Measurements from ENCODE around the gene KCNK18.
"Not testable (repeated sequence)": the region's sequence is repeated elsewhere in the genome, so short reads cannot be mapped to it uniquely, and the experiment has no call there.

Gene KCNK18

DNA sequence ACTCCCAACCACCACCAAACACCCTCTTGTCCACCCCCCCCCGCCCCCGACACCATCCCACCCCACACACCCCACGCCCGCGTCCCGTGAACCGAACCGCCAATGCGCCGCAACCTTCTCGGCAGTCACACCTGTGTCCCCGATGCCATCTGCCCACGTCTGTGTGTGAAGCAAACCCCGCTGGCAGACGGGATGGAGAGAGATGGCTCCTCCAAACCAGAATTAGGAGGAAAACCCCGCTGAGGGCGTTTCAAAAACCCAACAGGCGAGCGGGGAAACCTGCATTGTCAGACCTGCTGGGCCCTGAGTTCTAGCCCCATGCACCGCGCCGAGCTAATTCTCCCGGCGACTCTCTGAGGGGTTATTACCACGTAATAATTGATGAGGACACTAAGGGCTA lies 28.6 kb upstream of the KCNK18 start:
- no peak overlapping the region for H3K27ac ChIP-seq

DNA sequence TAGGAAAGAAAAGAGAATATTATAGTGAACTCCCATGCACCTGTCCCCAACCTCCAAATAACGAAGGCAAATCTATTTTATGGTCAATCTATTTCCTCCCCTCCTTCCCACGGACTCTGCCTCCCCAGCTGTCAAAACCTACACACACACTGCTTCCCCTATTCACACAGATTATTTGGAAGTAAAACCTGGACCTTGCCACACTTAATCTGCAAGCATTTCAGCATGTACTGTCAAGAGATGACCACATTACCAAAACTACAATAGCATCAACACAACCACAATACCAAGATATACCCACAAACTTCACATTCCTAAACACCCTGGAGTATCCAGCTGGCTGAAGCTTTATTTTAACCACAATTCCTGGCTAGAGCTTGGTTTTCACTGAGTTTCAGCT lies 27.8 kb upstream of the KCNK18 start:
- H3K27ac ChIP-seq = no peak overlapping the region
- H3K4me3 ChIP-seq = no peak overlapping the region

More for the DNA sequence above, 28.6 kb upstream of the KCNK18 start:
- H3K4me3 ChIP-seq = no peak overlapping the region

- Histone ChIP-seq H3K27ac (no peak overlapping the region), H3K4me3 (no peak overlapping the region)
These were observed 27.0 kb upstream of the KCNK18 start for GRCh38 chr10:117170244-117170643.

DNA sequence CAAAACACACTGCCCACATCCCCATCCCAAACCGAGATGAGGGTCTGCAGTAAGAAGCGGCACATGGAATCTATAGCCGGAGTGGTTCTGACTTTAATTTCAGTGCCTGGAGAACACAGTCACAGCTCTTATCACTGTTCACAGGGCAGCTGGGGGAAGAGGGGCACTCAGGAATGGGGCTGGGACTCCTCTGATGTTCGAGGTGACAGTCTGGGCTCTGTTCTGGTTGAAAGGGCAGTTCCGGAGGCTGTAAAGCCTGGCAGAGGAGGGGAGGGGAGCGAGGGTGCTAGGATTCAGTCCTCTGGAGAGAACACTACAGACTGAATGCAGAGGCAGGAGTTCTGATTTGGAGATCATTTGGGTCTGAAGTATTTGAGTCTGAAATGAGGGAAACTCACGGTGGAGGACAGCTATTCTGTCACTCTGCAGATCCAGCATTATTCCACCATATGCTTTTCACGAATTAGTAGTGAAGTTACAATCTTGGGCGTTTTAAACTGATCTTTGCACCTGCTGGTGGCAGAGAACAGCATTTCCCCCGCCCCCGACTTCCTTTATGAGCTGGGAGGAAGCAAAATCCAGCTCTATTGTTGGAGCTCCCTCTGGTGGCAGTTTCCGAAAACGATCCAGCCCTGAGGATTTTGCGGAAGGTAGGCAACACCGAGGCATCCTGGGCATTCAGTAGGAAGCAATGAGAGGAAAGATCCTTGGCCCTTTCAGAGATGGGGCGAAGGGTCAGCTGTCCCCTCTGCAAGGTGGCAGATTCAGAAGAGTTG lies 22.7 kb upstream of the KCNK18 start:
- no peak overlapping the region for H3K27ac ChIP-seq
- H3K4me3 ChIP-seq = peak overlapping the region; percentile 6 to 37 (median 24)

DNA sequence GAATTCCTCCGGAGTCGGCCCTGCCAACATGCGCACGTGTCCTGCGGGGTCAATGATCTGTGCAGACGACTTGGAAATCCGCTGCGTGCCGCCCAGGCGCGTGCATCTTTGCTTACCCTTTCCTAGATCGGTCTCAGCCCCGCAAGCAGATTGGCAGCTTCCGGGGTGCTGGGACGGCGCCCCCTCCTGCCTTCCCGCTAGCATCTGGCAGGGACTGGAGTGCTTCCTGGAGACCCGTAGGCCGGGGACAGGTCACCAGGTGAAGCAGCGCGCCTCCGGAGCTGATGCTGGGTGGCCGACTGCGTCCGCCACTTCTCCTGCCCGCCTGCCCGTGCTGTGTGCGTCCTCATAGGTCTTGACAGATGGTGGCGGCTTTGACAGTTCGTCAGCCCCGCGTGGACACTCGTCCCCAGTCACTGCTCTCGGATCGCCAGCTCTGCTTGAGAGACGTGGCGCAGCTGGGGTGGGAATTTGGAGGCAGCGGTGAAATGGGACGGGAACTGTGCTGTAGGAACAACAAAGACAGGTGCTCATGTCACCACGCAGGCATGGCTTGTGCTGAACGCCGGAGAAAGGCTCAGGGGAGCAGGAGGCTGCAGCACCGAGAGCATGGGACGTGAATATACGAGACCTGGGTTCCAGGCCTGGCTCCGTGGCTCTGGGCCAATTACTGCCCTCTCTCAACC lies 21.9 kb upstream of the KCNK18 start:
- Histone ChIP-seq H3K4me3 (peak overlapping the region; percentile 6 to 37 (median 24)), H3K27ac (peak overlapping the region in 1 of 21 experiments; percentile 17)

GRCh38 chr10:117175901-117176534 lies 21.3 kb upstream of the KCNK18 start:
- no peak overlapping the region for H3K27ac ChIP-seq
- H3K4me3 ChIP-seq = peak overlapping the region in 6 of 7 experiments; percentile 6 to 37 (median 26)

GRCh38 chr10:117178190-117178589 lies 19.1 kb upstream of the KCNK18 start:
- Histone ChIP-seq H3K27ac (no peak overlapping the region), H3K4me3 (no peak overlapping the region)

GRCh38 chr10:117184296-117184695 lies 13.0 kb upstream of the KCNK18 start:
- Histone ChIP-seq H3K27ac (no peak overlapping the region), H3K4me3 (no peak overlapping the region)

DNA sequence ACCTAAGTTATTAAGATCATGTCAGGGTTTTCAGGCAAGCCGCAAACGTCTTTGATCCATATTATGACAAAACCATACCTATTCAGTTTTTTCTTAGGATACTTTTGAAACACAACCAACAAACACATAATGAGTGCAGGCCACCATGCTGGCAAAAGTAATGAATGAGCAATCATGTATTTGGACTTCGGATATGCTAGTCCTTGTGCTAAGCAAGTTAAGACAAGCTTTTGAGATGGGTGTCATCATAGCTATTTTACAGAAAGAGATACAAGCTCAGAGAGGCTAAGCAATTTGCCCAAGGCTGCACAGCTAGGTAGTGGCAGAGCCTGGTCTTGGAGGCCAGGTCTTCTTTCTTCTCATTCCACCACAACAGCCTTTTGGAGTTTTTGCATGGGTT lies 12.5 kb upstream of the KCNK18 start:
- H3K4me3 ChIP-seq = no peak overlapping the region
- H3K27ac ChIP-seq = no peak overlapping the region

DNA sequence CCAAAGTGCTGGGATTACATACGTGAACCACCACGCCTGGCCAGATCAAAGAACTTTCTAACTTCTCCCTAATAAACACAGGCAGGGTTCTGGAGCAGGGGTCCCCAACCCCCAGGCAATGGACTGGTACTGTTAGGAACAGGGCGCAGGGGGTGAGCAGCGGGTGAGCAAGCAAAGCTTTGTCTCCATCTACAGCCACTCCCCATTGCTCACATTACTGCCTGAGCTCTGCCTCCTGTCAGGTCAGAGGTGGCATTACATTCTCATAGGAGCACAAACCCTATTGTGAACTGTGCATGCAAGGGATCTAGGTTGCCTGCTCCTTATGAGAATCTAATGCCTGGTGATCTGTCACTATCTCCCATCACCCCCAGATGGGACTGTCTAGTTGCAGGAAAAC lies 11.5 kb upstream of the KCNK18 start:
- not testable (repeated sequence) for H3K4me3 ChIP-seq, H3K27ac ChIP-seq

DNA sequence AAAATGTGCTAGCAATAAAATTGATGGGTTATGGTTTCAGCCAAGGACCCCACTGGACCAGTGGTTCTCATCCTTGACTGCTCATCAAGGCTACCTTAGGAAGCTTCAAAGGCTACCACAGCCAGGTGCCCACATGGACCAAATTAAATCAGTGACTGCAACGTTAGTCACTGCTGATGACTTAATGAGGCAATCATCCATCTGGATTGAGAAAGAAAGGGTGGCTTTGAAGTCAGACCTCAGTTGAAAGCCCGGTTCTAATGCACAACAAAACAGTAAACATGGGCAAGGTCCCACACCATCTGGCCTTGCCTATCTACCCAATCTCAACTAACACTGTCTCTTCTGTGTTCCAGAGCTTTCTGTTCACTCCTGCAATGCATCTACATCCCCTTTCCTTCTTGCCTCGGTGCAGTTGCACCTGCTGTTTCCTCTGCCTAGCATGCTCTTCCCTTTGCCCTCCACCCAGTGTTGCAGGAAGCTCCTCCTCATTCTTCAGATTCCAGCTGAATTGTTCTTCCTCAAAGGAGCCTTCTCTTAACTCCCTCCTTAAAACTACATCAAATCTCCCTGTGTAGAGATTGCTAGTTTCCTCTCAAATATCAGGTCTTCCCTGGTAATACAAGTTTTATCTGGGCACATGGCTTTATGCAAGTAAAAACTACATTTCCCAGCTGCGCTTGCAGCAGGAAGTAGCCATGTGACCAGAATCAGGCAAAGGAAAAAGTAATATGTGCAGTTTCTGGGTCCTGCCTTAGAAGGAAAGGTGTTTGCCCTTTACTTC lies 10.3 kb upstream of the KCNK18 start:
- Histone ChIP-seq H3K27ac (no peak overlapping the region), H3K4me3 (no peak overlapping the region)

DNA sequence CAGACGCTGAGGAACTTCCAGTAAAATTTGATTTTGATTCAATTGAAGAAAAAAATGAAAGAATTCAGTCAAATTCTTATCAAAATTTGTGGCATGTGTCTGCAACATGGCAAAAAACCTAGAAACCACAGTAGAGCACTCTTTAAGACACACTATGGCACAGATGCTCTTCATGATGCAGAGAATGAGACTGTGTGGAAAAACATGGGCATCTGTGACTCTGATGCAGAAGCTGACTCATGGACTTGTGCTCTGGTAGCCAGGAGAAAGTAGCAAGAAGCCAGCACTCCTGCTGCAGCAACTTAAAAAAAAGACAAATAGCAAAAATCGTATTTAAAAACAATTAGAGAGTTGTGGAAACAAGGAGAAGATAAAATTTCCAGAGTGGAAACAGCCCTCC lies 8.9 kb upstream of the KCNK18 start:
- Histone ChIP-seq H3K27ac (no peak overlapping the region), H3K4me3 (no peak overlapping the region)

DNA sequence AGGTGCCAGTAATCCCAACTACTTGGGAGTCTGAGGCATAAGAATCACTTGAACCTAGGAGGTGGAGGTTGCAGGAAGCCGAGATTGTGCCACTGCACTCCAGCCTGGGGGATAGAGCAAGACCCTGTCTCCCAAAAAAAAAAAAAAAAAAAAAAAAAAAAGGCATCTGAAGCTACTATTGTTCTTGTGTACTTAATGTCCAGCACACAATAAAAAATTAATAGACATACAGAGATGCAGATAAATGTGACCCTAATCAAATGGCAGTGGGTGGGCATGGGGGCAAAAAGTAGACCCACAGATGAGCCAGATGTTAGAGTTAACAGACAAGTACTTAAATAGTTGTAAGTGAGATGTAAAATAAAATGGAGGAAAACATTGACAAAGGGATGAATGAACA lies 7.7 kb upstream of the KCNK18 start:
- no peak overlapping the region for H3K27ac ChIP-seq
- no peak overlapping the region for H3K4me3 ChIP-seq

DNA sequence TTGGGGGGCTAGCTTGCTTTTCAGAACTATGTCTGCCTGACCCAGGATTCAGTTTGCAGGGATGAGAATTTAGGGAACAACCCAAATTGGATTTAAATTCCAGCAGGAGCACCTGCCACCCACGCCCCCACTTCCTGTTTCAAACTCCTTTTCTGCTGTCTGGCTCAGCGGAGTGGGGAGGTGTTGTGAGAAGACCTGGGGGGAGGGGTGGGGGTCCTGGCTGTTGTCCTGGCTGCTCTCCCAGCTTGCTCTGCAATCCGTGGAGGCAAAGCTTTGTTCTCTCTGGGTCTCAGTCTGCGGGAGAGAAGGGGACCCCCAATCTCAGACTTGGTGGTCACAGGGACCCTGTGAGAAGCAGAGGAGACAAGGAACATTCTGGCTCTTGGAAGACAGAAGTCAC lies 799 bp downstream of the KCNK18 start:
- Histone ChIP-seq H3K27ac (no peak overlapping the region), H3K4me3 (no peak overlapping the region)

- Histone ChIP-seq H3K4me3 (no peak overlapping the region), H3K27ac (no peak overlapping the region)
These were observed 4.5 kb downstream of the KCNK18 start for GRCh38 chr10:117201826-117202225.

DNA sequence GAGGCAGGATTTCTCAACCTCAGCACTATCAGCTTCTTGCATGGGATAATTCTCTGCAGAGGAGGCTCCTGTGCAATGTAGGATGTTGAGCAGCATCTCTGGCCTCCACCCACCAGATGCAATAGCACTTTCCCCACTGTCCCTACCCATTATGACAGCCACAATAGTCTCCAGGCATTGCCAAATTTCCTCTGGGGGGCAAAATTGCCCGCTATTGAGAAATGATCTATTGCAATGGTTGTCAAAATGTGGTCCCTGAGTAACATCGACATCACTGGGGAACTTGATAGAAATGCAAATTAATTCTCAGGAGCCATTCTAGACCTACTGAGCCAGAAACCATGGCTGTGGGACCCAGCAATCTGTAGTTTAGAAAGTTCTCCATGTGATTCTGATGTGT lies 7.0 kb downstream of the KCNK18 start:
- H3K4me3 ChIP-seq = no peak overlapping the region
- H3K27ac ChIP-seq = no peak overlapping the region

- H3K4me3 ChIP-seq = no peak overlapping the region
- H3K27ac ChIP-seq = no peak overlapping the region
These were observed 14.9 kb downstream of the KCNK18 start for GRCh38 chr10:117212176-117212575.

DNA sequence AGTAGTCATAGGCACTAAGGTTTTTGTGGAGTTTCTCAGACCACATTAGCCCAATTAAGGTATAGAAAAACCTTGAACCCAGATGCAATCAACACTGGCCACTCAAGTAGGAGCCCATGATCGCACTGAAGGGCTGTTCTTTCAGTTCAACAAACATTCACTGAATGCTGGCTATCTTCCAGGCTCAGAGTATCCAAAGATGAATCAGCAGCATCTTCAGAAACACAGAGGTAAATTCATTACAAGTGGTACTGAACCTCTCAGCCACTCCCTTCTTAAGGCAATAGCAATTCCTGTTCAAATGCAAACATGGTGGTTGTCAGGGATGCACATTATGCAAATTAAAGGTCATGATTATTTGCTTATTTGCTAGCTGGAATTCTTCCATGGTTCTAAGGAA lies 17.1 kb downstream of the KCNK18 start:
- Histone ChIP-seq H3K4me3 (no peak overlapping the region), H3K27ac (no peak overlapping the region)

DNA sequence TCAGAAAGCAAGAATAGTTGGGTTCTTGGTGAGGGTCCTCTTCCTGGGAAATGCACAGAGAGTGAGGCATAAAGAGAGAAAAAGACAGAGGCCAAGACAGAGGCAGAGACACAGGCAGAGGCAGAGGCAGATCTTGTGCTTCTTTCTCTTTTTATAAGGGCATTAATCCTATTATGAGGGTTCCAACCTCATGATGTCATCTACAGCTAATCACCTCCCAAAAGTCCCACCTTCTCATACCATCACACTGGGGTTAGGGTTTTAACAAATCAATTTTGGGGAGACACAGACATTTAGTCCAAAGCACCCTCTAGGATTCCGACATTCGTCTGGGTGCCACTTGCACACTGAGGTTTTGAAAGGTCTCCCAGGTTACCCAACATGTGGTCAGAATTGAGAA lies 17.8 kb downstream of the KCNK18 start:
- Histone ChIP-seq H3K4me3 (no peak overlapping the region), H3K27ac (no peak overlapping the region)

DNA sequence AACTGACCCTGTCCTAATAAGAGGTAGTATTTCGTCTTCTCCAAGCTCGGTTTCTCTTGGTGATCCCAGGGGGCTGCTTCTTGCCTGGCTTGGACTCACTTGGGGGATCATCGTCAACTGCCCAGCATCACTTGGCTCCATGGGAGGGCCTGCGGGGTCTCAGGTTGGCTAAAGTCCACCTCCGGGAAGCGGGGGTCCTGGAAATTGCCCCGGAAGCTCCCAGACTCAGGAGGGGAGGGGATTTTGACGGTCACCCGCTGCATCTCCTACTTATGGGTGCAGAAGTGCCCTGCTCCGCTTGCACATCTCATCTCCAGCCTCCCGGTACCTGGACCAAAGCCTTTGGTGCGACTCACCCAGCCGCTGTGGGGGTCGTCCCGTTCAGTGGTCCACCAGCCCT lies 18.7 kb downstream of the KCNK18 start:
- Histone ChIP-seq H3K4me3 (peak overlapping the region in 1 of 7 experiments; percentile 40), H3K27ac (no peak overlapping the region)
